Activated T-helper 17 cell treated with anti-CD3 and anti-CD28 coated beads, Interleukin-2, amount 50 U/mL, for 72 hours (primary cell): ENCODE results near the gene BCL6B. TPM values are rescaled to one million over a fixed set of nuclear protein-coding genes. Genes with fewer than 3 reads are reported as not detected.

Experiments
- ATAC-seq: fragments of 150-1000 bp; cut with Tn5 transposase; replicated peaks from 2 replicates; pipeline ENCODE4 v1.10.0; 2021; ENCODE audit warnings: mild to moderate bottlenecking, moderate library complexity
- H3K27ac Mint-ChIP-seq: one replicate; pipeline ENCODE4 v1.8.0; 2022; ENCODE audit warnings: mixed read lengths
- H3K27me3 Mint-ChIP-seq: one replicate; pipeline ENCODE4 v1.8.0; 2022; ENCODE audit warnings: mixed read lengths
- H3K36me3 Mint-ChIP-seq: one replicate; pipeline ENCODE4 v1.8.0; 2022; ENCODE audit warnings: low read depth, mild to moderate bottlenecking, mixed read lengths
- H3K4me1 Mint-ChIP-seq: one replicate; pipeline ENCODE4 v1.8.0; 2022; ENCODE audit warnings: mixed read lengths
- H3K4me3 Mint-ChIP-seq: one replicate; pipeline ENCODE4 v1.8.0; 2022; ENCODE audit warnings: mild to moderate bottlenecking, mixed read lengths
- H3K9me3 Mint-ChIP-seq: one replicate; pipeline ENCODE4 v1.8.0; 2022; ENCODE audit warnings: mixed read lengths
- total RNA-seq, 2 donors: library from RNA; stranded (reverse); gene quantifications; one replicate each; pipeline ENCODE4 v1.2.3, GENCODE V29; 2022

BCL6B gene
- total RNA-seq, 2 donors from 2014 or later: 0.50 to 2.3 TPM

GRCh38 chr17:7077911-7078546, 55.2 kb downstream of the BCL6B start:
- no peak overlapping the region for H3K4me3 Mint-ChIP-seq
- H3K4me1 Mint-ChIP-seq: peaks cover 12% of the 10 kb centered on the region
- H3K27ac Mint-ChIP-seq: no peak overlapping the region
- H3K27me3 Mint-ChIP-seq: no peaks in the 10 kb centered on the region
- ATAC-seq: no peak
- H3K36me3 Mint-ChIP-seq: no peaks in the 10 kb centered on the region
- H3K9me3 Mint-ChIP-seq: no peaks in the 10 kb centered on the region

DNA sequence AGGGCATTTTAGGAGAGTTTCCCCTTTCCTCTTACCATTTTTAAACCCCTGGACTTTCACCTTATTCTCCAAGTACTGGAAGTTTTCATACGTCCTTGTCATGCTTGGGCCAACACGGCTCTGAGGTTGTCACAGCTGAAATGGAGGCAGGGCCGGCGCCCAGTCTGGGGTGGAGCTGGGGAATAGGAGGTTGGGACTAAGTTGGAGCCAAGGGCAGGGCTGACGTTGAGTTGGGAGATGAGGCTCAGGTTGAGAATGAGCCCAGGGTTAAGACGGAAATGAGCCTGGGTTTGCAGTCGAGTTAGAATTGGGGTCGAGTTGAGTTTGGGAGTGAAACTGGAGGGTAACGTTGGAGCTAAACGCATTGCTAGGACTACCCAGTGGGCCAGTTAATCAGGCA, 55.9 kb downstream of the BCL6B start:
- no peaks in the 10 kb centered on the region for H3K36me3 Mint-ChIP-seq
- no peak for ATAC-seq
- no peak overlapping the region for H3K4me3 Mint-ChIP-seq
- H3K4me1 Mint-ChIP-seq: peaks cover 16% of the 10 kb centered on the region
- H3K27ac Mint-ChIP-seq: peak overlapping the region; percentile 6
- H3K9me3 Mint-ChIP-seq: no peaks in the 10 kb centered on the region
- no peaks in the 10 kb centered on the region for H3K27me3 Mint-ChIP-seq

Other genes starting within 250 kb of the BCL6B start
- under 1 TPM in 1 of 2 donors, not detected in 1; 0.24 TPM for gene FBXO39, start 246.8 kb upstream of the BCL6B start, total RNA-seq
- not detected for gene TEKT1, start 191.3 kb upstream of the BCL6B start, total RNA-seq
- not detected for gene ALOX12, start 27.0 kb upstream of the BCL6B start, total RNA-seq
- 100 to 1,000 TPM; 162 to 180 TPM for gene RNASEK, start 10.4 kb upstream of the BCL6B start, total RNA-seq
- 10 to 100 TPM; 10.7 to 11.8 TPM for gene SLC16A13, start 13.0 kb downstream of the BCL6B start, total RNA-seq
- 1 to 10 TPM in 1 of 2 donors, under 1 TPM in 1; 0.63 to 3.5 TPM for gene SLC16A11, start 21.0 kb downstream of the BCL6B start, total RNA-seq
- not detected for gene CLEC10A, start 57.2 kb downstream of the BCL6B start, total RNA-seq
- not detected for gene ASGR2, start 91.8 kb downstream of the BCL6B start, total RNA-seq
- gene ASGR1, start 156.3 kb downstream of the BCL6B start, total RNA-seq: 1 to 10 TPM in 1 of 2 donors, under 1 TPM in 1; 0.67 to 4.5 TPM
- gene DLG4, start 196.8 kb downstream of the BCL6B start, total RNA-seq: 10 to 100 TPM in 1 of 2 donors, 1 to 10 TPM in 1; 5.9 to 19.4 TPM
- gene ACADVL, start 196.9 kb downstream of the BCL6B start, total RNA-seq: 100 to 1,000 TPM; 495 to 517 TPM
- 10 to 100 TPM; 49.1 to 77.5 TPM for gene DVL2, start 211.5 kb downstream of the BCL6B start, total RNA-seq
- 10 to 100 TPM; 43.5 to 52.3 TPM for gene PHF23, start 216.4 kb downstream of the BCL6B start, total RNA-seq
- 100 to 1,000 TPM; 190 to 239 TPM for gene GABARAP, start 219.4 kb downstream of the BCL6B start, total RNA-seq
- 100 to 1,000 TPM; 152 to 209 TPM for gene CTDNEP1, start 228.7 kb downstream of the BCL6B start, total RNA-seq
- 10 to 100 TPM; 43.7 to 72.0 TPM for gene ELP5, start 229.2 kb downstream of the BCL6B start, total RNA-seq
- 1 to 10 TPM in 1 of 2 donors, under 1 TPM in 1; 0.52 to 1.0 TPM for gene CLDN7, start 239.4 kb downstream of the BCL6B start, total RNA-seq